Tibial artery (tissue), 4 donors: ENCODE measurements around the gene CCDC83.

ENCODE experiments used
- DNase-seq, 2 donors: peaks; one replicate each; pipeline ENCODE4 v3.0.0-alpha.2; 2019
- H3K27ac ChIP-seq, 2 donors: fragments of 200-600 bp; sonication (generic) in 1 of 2; 1 replicate in 1 of 2; 2 replicates in 1 of 2; pipeline ENCODE4 v1.5.1; 2018 to 2019; ENCODE audit warnings: mild to moderate bottlenecking in 1 of 2
- H3K27me3 ChIP-seq, 2 donors: fragments of 200-600 bp; sonication (generic) in 1 of 2; one replicate each; pipeline versions ENCODE4 v1.5.1 to v1.6.0; 2016 to 2019
- H3K36me3 ChIP-seq, 3 donors: fragments of 200-600 bp; sonication (generic) in 2 of 3; one replicate each; pipeline ENCODE4 v1.5.1; 2016 to 2019; ENCODE audit warnings: mild to moderate bottlenecking in 2 of 3
- H3K4me1 ChIP-seq, 4 donors: fragments of 200-600 bp; sonication (generic) in 2 of 4; 1 replicate in 3 of 4; 2 replicates in 1 of 4; pipeline ENCODE4 v1.5.1; 2016 to 2019
- H3K4me3 ChIP-seq, 2 donors: fragments of 200-600 bp; sonication (generic) in 1 of 2; 1 replicate in 1 of 2; 2 replicates in 1 of 2; pipeline ENCODE4 v1.5.1; 2018 to 2019; ENCODE audit warnings: mild to moderate bottlenecking in 2 of 2
- H3K9me3 ChIP-seq, 3 donors: fragments of 200-600 bp; sonication (generic) in 1 of 3; one replicate each; pipeline ENCODE4 v1.5.1; 2016 to 2019
- intact Hi-C: fragments of 100-400 bp; cut with DNase I; formaldehyde crosslinking; loops from one replicate; pipeline ENCODE4 v1.15.0; 2023; ENCODE audit warnings: low total_unique reads
- TF ChIP-seq, protein P1 (sequence below), 2 experiments: fragments of 200-600 bp in 1 of 2; fragments of 450-650 bp in 1 of 2; IDR thresholded peaks; one replicate each; pipeline ENCODE4 v1.5.1; 2017 to 2019; ENCODE audit warnings: antibody characterized with exemption in 2 of 2, mild to moderate bottlenecking in 1 of 2, moderate library complexity in 1 of 2

CCDC83 gene

DNA sequence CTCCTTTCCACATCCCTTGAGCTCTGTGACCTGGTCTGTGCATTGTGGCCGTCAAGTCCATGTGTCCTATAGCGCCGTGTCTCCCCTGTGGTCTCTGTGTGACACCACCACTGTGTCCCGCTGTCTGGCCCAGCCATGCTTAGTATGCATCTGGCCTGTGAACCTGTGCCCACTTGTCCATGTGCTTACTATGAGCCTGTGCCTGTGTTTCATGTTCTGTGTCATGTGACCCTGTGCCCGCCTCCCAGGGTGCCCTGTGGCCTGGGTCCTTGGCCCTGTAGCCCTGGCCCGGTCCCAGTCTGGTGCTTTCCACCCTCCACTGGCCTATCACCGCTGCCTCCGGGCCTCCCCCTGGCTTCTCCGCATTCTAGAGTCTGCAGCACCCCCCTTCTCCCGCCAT lies 80.6 kb downstream of the CCDC83 start:
- Histone ChIP-seq H3K4me3 (no peak overlapping the region), H3K4me1 (no peaks in the 10 kb centered on the region), H3K27ac (no peak overlapping the region), H3K9me3 (no peaks in the 10 kb centered on the region), H3K27me3 (no peaks in the 10 kb centered on the region), H3K36me3 (no peaks in the 10 kb centered on the region)
- TF ChIP-seq, protein P1, sequence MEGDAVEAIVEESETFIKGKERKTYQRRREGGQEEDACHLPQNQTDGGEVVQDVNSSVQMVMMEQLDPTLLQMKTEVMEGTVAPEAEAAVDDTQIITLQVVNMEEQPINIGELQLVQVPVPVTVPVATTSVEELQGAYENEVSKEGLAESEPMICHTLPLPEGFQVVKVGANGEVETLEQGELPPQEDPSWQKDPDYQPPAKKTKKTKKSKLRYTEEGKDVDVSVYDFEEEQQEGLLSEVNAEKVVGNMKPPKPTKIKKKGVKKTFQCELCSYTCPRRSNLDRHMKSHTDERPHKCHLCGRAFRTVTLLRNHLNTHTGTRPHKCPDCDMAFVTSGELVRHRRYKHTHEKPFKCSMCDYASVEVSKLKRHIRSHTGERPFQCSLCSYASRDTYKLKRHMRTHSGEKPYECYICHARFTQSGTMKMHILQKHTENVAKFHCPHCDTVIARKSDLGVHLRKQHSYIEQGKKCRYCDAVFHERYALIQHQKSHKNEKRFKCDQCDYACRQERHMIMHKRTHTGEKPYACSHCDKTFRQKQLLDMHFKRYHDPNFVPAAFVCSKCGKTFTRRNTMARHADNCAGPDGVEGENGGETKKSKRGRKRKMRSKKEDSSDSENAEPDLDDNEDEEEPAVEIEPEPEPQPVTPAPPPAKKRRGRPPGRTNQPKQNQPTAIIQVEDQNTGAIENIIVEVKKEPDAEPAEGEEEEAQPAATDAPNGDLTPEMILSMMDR (IDR thresholded peaks at IDR 0.05) = no peak
- intact Hi-C loops = loop anchor here (10.0 kb wide), 1 partner anchor 71 kb away; no protein-coding TSS in a partner anchor
- no peak for DNase-seq

DNA sequence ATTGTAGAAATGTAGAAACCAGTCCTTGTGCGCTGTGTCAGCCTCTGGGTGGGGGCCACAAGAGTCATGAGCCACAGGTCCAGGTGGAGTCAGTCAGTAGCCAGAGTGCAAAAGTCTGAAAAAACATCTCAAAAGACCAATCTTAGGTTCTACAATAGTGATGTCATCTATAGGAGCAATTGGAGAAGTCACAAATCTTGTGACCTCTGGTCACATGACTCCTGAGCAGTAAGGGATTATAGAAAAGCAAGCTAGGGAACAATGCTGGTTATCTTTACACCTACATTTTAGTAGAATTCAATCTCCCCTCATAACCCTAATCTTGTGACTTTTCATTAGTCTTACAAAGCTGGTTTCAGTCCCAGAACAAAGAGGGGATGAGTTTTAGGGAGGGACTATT lies 82.7 kb downstream of the CCDC83 start:
- no peaks in the 10 kb centered on the region for H3K9me3 ChIP-seq
- no peak for DNase-seq
- H3K27me3 ChIP-seq = no peaks in the 10 kb centered on the region
- H3K27ac ChIP-seq = no peak overlapping the region
- no peaks in the 10 kb centered on the region for H3K4me1 ChIP-seq
- TF ChIP-seq, protein P1 (IDR thresholded peaks at IDR 0.05) = no peak
- no peak overlapping the region for H3K4me3 ChIP-seq
- no peaks in the 10 kb centered on the region for H3K36me3 ChIP-seq
- intact Hi-C loops = loop anchor here (10.0 kb wide), 1 partner anchor 73 kb away; no protein-coding TSS in a partner anchor

DNA sequence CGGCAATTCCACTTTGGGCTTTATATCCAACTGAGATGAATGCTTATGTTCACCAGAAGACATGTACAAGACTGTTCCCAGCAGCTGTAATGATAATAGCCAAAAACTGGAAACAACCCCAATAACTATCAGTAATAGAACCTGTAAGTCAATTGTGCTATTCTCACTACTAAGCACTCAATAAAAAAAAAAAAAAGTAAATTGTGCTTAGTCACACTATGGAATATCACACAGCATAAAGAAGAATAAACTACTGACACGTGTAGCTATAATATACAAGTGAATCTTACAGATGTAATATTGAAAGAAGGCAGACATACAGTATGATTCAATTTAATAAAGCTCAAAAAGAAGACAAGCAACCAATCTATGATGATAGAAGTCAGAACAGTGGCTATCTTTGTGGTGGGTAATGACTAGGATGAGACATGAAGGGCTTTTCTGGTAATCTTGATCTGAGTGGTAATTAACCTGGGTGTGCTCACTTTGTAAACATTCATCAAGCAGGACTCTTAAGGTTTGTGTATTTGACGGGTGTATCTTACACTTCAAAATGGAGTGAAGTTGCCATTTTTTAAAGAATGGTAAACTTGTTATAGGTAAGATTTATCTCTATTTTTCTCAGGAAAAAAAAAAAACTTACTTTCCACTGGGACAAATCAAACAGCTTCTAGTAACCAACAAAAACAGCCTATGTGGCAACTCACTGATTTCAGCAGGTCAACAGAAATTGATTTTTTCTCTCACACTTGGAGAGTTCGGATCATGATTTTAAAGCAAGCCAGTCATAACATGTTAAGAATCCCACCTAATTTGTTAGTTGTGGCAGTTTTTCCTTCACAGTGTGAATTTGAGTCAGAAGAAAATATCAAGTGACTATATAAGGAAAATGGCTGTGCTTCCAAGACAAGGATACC lies 84.2 kb downstream of the CCDC83 start:
- Histone ChIP-seq H3K9me3 (no peaks in the 10 kb centered on the region), H3K4me3 (no peak overlapping the region)

DNA sequence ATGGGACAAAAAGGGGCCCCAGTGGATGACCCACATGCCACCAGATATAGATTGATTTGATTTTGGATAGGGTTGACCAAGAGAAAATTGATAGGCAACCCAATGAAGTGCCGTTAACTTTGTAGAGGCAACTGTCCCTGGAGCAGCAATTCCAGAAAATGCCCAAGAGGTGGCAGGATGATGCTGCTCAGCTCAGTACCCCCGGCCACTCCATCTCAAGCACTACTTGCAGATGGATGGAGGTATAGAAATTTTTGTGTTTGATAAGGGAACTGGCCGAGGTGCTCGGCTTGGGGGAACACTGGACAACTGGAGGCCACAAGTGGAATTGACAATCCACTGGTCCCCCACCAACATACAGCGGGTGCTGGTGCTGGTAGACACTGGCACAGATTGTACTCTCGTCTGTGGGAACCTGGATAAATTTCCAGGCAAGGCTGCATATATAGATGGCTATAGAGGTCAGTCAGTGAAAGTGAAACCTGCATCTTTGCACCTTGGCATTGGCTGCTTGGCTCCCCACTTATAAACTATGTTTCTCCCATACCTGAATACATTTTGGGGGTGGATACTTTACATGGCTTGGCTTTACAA lies 86.3 kb downstream of the CCDC83 start:
- Histone ChIP-seq H3K9me3 (no peaks in the 10 kb centered on the region), H3K36me3 (no peaks in the 10 kb centered on the region), H3K4me1 (no peaks in the 10 kb centered on the region), H3K27me3 (no peaks in the 10 kb centered on the region), H3K27ac (no peak overlapping the region), H3K4me3 (no peak overlapping the region)
- intact Hi-C loops = loop anchor here (5.0 kb wide), 2 partner anchors 261 to 281 kb away; no protein-coding TSS in a partner anchor
- TF ChIP-seq, protein P1 (IDR thresholded peaks at IDR 0.05) = peak; percentile 79 to 82
- DNase-seq = peak; percentile 63 to 74

More for the DNA sequence above, 84.2 kb downstream of the CCDC83 start:
- Histone ChIP-seq H3K36me3 (no peaks in the 10 kb centered on the region), H3K27ac (no peak overlapping the region), H3K27me3 (no peaks in the 10 kb centered on the region), H3K4me1 (no peaks in the 10 kb centered on the region)
- intact Hi-C loops = loop anchor here (5.0 to 10.0 kb wide), 3 partner anchors 75 to 283 kb away; no protein-coding TSS in a partner anchor
- TF ChIP-seq, protein P1 (IDR thresholded peaks at IDR 0.05) = no peak
- no peak for DNase-seq

GRCh38 chr11:85945296-85945695 lies 90.1 kb downstream of the CCDC83 start:
- Histone ChIP-seq H3K27me3 (no peaks in the 10 kb centered on the region), H3K36me3 (no peaks in the 10 kb centered on the region), H3K4me3 (no peak overlapping the region), H3K4me1 (peaks cover 0 to 23% (median 15%) of the 10 kb centered on the region in 4 donors), H3K27ac (no peak overlapping the region), H3K9me3 (no peaks in the 10 kb centered on the region)
- intact Hi-C loops = no loop called here
- TF ChIP-seq, protein P1 (IDR thresholded peaks at IDR 0.05) = no peak
- DNase-seq = no peak
